GM19467 (cell line): ENCODE measurements around the gene C2CD2L.
"Not testable (repeated sequence)": the region's sequence is repeated elsewhere in the genome, so short reads cannot be mapped to it uniquely, and the experiment has no call there.

Experiments
- ATAC-seq: cut with Tn5 transposase; IDR thresholded peaks from one replicate; pipeline ENCODE4 v1.9.1; 2021; ENCODE audit warnings: mild to moderate bottlenecking, moderate library complexity; ENCODE audit not compliant: unreplicated experiment

C2CD2L gene

DNA sequence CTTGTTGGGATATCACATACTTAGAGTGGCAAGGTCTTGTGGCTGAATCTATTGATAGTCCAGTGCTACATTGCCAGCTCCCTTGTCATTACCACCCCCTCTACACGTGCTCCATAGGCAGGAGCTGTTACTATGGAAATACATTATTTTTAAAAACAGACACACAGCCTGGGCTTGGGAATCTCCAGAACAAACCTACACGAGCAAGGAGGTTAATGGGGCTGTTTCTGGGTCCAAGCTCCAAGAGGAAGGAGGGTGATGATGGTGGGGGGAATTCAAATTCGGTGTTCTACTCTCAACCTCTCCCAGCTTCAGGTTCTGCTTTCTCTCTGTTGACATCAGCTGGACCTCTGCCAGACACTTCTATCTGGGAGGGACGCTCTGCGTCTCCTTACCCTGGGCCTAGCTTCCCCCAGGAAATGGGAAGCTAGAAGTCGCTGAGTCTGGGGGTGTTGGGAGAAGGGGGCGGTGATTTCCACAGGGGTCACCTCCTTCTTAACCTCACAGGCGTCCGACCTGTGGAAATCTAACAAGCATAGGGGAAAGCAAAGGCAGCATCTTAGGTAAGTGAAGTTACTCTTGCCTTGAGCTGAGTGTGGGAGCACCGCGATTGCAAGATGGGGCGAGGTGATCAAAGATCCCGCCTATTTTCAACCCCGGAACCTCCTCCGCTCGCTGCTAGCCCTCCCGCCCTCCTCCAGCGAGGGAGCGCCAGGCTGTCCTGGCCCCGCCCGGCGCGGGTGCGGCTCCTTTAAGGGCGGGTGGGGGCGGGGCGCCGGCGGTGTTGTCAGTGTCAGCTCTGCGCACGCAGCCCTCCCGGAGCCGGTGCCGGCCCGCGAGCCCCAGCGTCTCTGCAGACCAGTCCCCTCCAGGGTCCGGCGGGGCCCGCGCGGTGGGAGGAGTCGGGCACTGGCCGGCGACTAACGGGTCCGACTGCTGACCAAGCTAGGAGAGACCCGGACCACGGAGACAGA lies at the start of gene C2CD2L:
C2CD2L (plus strand) TSS at position 781 of the 974 bp plus-strand sequence. CDS start 398 bp downstream, outside the sequence.
- ATAC-seq, result peak; percentile 69

DNA sequence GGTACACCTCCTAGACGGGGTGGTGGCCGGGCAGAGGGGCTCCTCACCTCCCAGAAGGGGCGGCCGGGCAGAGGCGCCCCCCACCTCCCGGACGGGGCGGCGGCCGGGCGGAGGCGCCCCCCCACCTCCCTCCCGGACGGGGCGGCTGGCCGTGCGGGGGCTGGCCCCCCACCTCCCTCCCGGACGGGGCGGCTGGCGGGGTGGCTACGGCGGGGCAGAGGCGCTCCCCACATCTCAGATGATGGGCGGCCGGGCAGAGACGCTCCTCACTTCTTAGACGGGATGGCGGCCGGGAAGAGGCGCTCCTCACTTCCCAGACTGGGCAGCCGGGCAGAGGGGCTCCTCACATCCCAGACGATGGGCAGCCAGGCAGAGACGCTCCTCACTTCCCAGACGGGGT lies 48.0 kb upstream of the C2CD2L start:
- not testable (repeated sequence) for ATAC-seq

DNA sequence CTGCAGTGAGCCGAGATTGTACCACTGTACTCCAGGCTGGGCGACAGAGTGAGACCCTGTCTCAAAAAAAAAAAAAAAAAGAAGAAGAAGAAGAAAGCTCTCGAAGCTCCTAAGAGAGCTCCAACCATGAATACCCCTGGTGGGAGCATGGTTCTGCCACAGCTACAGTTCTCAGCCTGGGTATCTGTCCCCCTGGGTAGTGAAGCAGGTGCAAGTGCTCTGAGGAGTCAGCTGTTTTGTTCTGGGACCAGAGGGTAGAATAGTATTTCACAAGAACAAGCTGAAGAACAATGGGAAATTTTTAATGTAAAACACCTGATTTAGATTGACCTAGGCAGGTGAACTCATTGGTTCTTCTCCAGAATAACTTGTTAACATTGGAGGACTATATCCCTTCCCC lies 45.9 kb upstream of the C2CD2L start:
- no peak for ATAC-seq

DNA sequence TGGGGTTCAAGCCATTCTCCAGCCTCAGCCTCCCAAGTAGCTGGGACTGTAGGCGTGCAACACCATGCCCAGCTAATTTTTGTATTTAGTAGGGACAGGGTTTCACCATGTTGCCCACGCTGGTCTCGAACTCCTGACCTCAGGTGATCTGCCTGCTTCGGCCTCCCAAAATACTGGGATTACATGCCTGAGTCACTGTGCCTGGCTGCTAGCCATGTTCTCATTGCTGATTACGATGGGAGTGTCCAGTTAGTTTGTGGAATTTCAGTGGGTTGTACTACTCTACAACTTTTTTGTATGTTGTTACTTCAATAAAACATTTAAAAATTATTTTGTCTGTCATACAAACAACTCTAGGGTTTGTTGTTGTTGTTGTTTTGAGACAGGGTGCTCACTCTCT lies 44.4 kb upstream of the C2CD2L start:
- no peak for ATAC-seq

DNA sequence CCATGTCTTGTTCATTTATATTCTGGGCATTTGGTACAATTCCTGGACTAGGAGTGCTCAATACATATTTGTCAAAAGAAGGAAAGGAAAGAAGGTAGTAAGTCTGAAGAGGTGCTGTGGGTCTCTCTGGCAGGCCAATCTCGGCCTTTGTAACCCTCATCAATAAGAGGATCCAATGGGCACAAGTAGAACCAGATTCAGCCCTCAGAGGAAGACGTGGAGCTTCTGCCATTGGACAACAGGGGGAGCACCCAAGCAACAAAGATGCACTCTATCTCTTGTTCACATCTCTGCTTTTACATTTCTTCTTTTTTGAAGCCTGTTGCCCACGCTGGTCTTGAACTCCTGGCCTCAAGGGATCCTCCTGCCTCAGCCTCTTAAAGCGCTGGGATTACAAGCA lies 41.8 kb upstream of the C2CD2L start:
- ATAC-seq, result no peak

DNA sequence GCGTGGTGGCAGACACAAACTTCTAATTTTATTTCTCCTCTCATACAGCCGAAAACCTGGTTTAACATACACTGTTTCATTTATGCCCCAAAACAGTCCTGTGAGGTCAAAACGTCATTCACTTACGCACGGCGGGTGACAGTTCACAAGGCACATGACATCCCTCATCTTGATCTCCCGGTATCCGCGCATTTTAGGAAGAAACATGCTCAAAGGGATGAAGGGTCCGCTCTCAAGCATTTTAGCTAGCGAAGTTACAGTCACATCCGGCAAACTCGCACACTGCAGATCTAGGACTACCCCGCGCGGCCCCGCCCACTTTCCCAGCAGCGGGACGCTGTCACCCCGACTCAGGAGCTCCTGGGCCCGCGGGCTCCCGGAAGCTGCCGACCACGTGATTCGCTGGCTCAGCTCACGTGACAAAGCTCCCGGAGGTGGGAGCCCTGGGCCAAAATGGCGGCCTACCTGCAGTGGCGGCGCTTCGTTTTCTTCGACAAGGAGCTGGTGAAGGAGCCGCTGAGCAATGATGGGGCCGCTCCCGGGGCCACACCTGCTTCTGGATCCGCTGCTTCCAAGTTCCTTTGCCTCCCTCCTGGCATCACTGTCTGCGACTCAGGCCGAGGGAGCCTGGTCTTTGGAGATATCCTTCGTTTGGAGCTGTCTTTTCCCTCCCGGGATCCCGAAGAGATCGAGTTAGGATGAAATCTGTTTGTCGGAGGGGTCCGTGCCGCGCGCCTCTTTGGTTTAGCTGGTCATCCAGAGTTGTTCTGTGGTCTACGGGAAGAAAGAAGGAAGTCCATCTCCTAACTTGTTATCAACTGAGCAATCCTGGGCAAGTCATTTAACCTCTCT lies 39.5 kb upstream of the C2CD2L start, which contains the start of gene VPS11:
VPS11 (plus strand) TSS at position 448 of the 852 bp plus-strand sequence; CDS start at position 454, 6 bp downstream.
- peak; percentile 85 for ATAC-seq

DNA sequence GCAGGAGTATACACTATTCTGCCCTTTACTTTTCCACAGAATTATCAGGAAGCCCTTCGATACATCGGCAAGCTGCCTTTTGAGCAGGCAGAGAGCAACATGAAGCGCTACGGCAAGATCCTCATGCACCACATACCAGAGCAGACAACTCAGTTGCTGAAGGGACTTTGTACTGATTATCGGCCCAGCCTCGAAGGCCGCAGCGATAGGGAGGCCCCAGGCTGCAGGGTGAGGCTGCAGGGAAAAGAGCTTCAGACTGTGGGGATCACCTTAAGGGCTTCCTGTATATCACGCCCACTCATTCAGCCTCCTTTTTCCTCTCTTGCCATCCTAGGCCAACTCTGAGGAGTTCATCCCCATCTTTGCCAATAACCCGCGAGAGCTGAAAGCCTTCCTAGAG lies 29.3 kb upstream of the C2CD2L start:
- no peak for ATAC-seq

DNA sequence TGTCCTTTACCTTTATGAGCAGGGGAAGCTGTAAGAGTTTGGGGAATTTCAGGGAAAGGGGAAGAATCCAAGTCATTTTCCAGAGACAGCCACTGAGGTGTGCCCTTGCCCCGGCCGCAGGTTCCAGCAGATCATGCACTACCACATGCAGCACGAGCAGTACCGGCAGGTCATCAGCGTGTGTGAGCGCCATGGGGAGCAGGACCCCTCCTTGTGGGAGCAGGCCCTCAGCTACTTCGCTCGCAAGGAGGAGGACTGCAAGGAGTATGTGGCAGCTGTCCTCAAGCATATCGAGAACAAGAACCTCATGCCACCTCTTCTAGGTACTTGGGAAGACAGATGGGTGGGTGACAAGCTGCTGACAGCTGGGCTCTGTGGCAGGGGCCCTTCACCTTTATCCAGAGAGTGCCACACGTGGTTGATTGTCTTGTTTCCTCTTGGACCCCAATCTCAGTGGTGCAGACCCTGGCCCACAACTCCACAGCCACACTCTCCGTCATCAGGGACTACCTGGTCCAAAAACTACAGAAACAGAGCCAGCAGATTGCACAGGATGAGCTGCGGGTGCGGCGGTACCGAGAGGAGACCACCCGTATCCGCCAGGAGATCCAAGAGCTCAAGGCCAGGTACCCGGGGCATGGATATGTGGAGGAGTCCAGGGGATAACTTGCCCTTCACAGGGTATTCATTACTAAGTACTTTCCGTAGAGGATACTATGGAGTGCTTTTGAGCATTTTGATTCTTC lies 28.3 kb upstream of the C2CD2L start:
- ATAC-seq, result no peak

DNA sequence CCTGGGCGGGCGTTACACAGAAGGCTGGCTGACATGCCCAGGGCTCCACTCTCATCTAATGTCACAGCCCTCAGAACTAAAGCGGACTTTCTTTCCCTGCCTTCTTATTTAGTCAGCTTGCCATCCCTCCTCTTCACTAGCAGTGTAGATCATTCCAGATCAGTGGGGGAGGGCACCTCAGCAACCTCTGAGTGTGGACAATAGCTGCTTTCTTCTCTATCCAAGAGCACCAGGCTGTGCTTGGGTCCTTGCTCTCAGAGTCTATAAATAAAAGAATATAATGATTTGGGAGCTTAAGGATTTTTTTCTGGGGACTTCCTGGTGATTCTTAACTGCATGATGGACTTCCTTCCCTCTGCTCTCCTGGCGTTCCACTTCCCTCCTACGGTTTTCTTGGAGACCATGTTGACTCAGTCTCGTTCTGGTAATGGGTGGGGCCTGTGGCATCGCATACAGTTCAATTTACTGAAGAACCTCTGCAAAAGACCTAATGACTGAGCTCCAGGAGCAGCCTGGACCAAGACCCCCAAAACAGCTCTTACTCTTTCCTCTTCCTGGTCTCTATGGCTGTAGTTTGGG lies 25.4 kb upstream of the C2CD2L start:
- ATAC-seq, result no peak

DNA sequence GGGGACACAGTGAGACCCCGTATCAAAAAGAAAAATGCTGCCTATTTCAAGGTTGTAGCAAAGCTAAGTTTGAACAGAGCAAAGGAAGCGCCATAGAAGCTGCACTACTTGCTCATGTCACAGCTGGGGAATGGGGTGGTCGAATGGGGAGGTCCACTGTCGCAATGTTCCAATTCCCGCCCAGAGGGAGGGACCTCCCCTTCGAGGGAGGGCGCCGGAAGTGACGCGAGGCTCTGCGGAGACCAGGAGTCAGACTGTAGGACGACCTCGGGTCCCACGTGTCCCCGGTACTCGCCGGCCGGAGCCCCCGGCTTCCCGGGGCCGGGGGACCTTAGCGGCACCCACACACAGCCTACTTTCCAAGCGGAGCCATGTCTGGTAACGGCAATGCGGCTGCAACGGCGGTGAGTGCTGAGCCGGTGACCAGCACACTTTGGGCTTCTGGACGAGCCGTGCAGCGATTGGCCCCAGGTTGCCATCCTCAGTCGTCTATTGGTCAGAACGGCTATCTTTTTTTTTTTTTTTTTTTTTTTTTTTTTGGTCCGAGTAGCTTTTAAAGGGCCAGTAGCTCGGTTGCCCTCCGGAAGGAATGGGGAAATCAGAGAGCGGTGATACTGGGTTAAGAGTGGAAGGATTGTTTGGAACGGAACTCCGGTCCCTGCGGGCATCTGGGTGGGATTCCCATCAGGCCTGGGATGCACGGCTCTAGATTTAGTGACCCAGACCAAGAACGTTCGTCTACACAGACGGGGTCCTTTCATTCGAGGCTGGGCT lies 22.3 kb upstream of the C2CD2L start, which contains the start of gene HMBS:
HMBS (plus strand) TSS at position 219 of the 774 bp plus-strand sequence; CDS start at position 372, 153 bp downstream.
- ATAC-seq, result peak; percentile 78

DNA sequence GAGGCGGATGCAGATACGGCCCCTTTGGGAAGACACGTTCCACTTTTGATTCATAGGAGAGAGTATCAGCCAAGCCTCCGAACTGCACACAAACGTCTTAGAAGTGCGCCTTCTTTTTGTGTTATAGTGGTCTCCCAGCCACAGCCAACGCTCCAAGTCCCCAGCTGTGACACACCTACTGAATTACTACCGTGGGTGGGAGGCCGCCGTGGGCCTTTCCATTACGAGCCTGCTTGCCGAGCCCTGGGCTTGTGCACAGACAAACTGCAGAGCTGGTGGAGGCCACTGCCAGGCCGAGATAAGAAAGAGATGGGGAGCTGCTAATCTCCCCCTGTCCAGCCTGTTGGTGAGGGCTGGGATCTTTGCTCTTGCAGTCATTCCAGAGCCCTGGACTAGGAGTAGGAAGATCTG lies 21.7 kb upstream of the C2CD2L start:
- ATAC-seq, result no peak

DNA sequence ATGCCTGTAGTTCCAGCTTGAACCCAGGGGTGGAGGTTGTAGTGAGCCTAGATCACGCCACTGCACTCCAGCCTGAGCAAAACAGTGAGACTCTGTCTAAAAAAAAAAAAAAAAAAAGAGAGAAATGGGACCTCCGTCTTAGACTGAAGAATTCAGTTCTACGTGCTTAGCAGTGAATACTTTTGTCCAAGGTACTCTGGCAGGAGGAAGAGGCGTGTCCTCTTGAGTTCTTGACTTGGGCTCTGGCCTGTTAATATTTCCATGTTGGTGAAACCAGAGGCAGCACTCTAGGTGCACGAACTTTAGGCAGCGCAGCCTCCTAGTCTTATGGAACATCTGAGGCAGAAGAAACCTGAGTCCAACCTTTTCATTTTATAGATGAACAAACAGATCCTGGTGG lies 20.0 kb upstream of the C2CD2L start:
- ATAC-seq, result no peak

DNA sequence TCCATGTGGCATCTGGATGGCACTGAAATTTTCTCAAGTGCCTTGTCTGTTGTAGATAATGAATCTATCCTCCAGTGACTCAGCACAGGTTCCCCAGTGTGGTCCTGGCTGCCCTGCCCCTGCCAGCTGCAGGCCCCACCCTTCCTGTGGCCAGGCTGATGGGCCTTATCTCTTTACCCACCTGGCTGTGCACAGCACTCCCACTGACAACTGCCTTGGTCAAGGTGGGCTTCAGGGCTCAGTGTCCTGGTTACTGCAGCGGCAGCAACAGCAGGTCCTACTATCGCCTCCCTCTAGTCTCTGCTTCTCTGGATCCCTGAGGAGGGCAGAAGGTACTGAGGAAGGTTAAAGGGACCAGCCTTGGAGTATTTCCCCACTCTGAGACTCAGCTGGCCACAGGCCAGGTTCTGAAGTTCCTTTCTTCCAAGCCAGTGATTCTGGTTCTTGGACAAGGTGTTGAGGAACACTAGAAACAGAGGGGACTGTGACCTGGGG lies 19.4 kb upstream of the C2CD2L start:
- ATAC-seq, result no peak

DNA sequence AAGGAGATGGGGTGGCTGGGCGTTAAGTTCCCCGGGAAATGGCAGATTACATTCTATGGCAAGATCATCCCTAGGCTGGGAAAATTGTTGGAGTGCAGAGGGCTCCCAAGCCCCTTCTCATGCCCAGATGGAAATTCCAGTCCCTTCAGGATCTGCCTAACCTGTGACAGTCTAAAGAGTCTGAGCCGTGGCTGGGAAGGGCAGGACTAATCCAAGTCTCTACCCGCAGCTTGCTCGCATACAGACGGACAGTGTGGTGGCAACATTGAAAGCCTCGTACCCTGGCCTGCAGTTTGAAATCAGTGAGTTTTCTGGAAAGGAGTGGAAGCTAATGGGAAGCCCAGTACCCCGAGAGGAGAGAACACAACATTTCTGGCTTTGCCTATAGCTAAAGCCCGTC lies 18.7 kb upstream of the C2CD2L start:
- ATAC-seq, result no peak

DNA sequence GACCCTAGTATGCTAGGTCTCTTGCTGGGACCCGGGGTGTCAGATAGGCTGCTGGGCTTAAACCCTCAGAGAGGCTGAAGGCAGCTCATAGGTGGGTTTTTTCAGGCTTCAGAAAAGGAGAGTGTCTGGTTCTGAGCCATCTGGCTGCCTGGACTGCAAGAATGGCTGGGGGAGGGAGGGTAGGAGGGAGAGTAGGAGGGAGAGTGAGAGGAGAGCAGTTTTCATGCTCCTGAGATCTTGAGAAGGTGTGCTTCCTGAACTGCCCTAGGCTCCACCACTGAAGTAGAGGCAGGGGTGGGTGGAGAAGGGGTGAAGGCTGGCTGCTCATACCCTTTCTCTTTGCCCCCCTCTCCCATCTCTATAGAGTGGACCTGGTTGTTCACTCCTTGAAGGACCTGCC lies 17.8 kb upstream of the C2CD2L start:
- no peak for ATAC-seq

DNA sequence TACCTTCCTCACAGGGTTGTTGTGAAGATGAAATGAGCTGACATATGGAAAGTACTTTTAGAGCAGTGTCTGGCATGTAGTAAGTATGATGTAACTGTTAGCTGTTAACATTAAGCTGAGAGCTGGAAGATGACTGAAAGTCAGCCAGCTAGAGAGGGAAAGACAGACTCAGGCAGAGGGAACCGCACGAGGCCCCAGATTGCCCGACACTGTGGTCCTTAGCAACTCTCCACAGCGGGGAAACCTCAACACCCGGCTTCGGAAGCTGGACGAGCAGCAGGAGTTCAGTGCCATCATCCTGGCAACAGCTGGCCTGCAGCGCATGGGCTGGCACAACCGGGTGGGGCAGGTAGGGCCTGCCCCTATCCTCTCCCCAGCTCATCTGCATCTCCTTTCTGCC lies 16.0 kb upstream of the C2CD2L start:
- ATAC-seq, result no peak

DNA sequence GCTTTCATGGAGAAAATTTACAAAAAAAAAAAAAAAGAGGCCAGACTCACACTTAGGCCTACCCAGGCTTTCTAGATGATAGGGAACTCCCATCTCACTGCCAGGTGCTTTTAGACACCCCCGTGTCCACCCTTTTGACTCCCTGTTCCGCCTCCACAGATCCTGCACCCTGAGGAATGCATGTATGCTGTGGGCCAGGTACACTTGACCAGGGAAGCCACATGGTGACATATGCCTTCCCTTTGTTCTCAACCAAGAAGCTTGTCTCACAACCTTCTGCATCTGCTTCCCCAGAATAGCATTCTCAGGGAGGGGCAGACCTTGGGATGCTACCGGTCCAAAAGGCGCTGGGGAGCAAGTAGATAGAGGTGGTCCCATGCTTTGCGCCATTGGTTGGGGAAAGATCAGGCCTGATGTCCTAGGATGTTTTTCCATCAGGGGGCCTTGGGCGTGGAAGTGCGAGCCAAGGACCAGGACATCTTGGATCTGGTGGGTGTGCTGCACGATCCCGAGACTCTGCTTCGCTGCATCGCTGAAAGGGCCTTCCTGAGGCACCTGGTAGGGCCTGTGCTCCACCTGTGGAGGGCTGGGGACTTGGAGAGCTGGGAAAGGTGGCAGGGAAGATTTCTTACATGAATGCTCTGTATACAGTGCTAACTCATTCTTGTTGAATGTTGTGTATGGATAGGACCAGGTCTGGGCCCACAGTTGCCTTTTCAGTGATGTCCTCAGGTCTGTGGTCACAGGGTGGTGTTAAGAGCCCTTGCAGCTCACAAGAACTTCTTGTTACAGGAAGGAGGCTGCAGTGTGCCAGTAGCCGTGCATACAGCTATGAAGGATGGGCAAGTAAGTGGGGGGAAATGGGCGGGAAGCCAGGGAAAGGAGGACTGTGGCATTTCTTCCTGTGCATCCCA lies 14.9 kb upstream of the C2CD2L start:
- ATAC-seq, result no peak
